Chondrocyte (in vitro differentiated cells): ENCODE data around the gene GNE. TPM values are rescaled to one million over a fixed set of nuclear protein-coding genes. Genes with fewer than 3 reads are reported as not detected.

Experiments
- DNase-seq: peaks from one replicate; pipeline ENCODE4 v3.0.0; 2021; ENCODE audit warnings: mixed read lengths, low spot score
- H3K27ac Mint-ChIP-seq: one replicate; pipeline ENCODE4 v1.8.0; 2021; ENCODE audit warnings: mild to moderate bottlenecking, moderate library complexity, mixed read lengths; ENCODE audit not compliant: unreplicated experiment
- H3K27me3 Mint-ChIP-seq: 2 replicates; pipeline ENCODE4 v1.8.0; 2021; ENCODE audit warnings: low read depth, mixed read lengths
- H3K36me3 Mint-ChIP-seq: 2 replicates; pipeline ENCODE4 v1.8.0; 2021; ENCODE audit warnings: low read depth, mixed read lengths
- H3K4me1 Mint-ChIP-seq: 2 replicates; pipeline ENCODE4 v1.8.0; 2021; ENCODE audit warnings: low read depth, mild to moderate bottlenecking, mixed read lengths
- H3K4me3 Mint-ChIP-seq: one replicate; pipeline ENCODE4 v1.8.0; 2021; ENCODE audit warnings: mild to moderate bottlenecking, moderate library complexity, mixed read lengths; ENCODE audit not compliant: unreplicated experiment
- H3K9me3 Mint-ChIP-seq: 2 replicates; pipeline ENCODE4 v1.8.0; 2021; ENCODE audit warnings: low read depth, mixed read lengths
- CTCF ChIP-seq: fragments of 200-600 bp; sonication (generic); IDR thresholded peaks from 2 replicates; pipeline ENCODE4 v1.5.0; 2021; ENCODE audit warnings: antibody characterized with exemption, mild to moderate bottlenecking, moderate library complexity
- total RNA-seq: library from RNA; stranded (reverse); gene quantifications from 3 replicates; pipeline ENCODE4 v1.2.1, GENCODE V29; 2021

The GNE gene
- total RNA-seq, 1 donor from 2014 or later: 17.8 TPM

GRCh38 chr9:36210722-36211121 is 47.5 kb downstream of the GNE start:
- peaks cover 58% of the 10 kb centered on the region for H3K4me1 Mint-ChIP-seq
- H3K4me3 Mint-ChIP-seq: no peak overlapping the region
- no peaks in the 10 kb centered on the region for H3K27me3 Mint-ChIP-seq
- no peak for TF ChIP-seq CTCF
- peaks cover 35% of the 10 kb centered on the region for H3K36me3 Mint-ChIP-seq
- no peak for DNase-seq
- peak overlapping the region; percentile 24 for H3K27ac Mint-ChIP-seq
- no peaks in the 10 kb centered on the region for H3K9me3 Mint-ChIP-seq

GRCh38 chr9:36208521-36209253 is 49.6 kb downstream of the GNE start:
- Mint-ChIP-seq H3K36me3 (peaks cover 49% of the 10 kb centered on the region), H3K4me1 (peaks cover 50% of the 10 kb centered on the region), H3K27me3 (no peaks in the 10 kb centered on the region), H3K27ac (peak overlapping the region; percentile 38), H3K4me3 (no peak overlapping the region), H3K9me3 (no peaks in the 10 kb centered on the region)
- no peak for DNase-seq
- TF ChIP-seq CTCF: no peak

- H3K4me1 Mint-ChIP-seq: peaks cover 50% of the 10 kb centered on the region
- no peaks in the 10 kb centered on the region for H3K27me3 Mint-ChIP-seq
- DNase-seq: no peak
- H3K4me3 Mint-ChIP-seq: no peak overlapping the region
- no peak for TF ChIP-seq CTCF
- peak overlapping the region; percentile 80 for H3K27ac Mint-ChIP-seq
- H3K36me3 Mint-ChIP-seq: peaks cover 52% of the 10 kb centered on the region
- H3K9me3 Mint-ChIP-seq: no peaks in the 10 kb centered on the region
These were observed 50.7 kb downstream of the GNE start for GRCh38 chr9:36207546-36208012.

- no peak for TF ChIP-seq CTCF
- no peaks in the 10 kb centered on the region for H3K9me3 Mint-ChIP-seq
- H3K27me3 Mint-ChIP-seq: no peaks in the 10 kb centered on the region
- peaks cover 50% of the 10 kb centered on the region for H3K4me1 Mint-ChIP-seq
- peak overlapping the region; percentile 80 for H3K27ac Mint-ChIP-seq
- peaks cover 56% of the 10 kb centered on the region for H3K36me3 Mint-ChIP-seq
- no peak overlapping the region for H3K4me3 Mint-ChIP-seq
- DNase-seq: no peak
These were observed 51.2 kb downstream of the GNE start for GRCh38 chr9:36207016-36207415.

- Mint-ChIP-seq H3K27me3 (no peaks in the 10 kb centered on the region), H3K9me3 (no peaks in the 10 kb centered on the region), H3K36me3 (peaks cover 46% of the 10 kb centered on the region), H3K4me1 (peaks cover 41% of the 10 kb centered on the region), H3K4me3 (no peak overlapping the region), H3K27ac (peak overlapping the region; percentile 49)
- TF ChIP-seq CTCF: peak; percentile 55
- no peak for DNase-seq
These were observed 53.2 kb downstream of the GNE start for GRCh38 chr9:36204906-36205547.
